GM12878 (cell line): ENCODE results near the gene ZKSCAN2. TPM values are rescaled to one million over a fixed set of nuclear protein-coding genes. Genes with fewer than 3 reads are reported as not detected.

Experiments
- ATAC-seq: fragments of 200-7000 bp; cut with Tn5 transposase; 3 replicates; pipeline ENCODE4 v1.9.1; 2020; ENCODE audit warnings: mild to moderate bottlenecking, moderate library complexity
- BruUV-seq: library from RNA; stranded (reverse); fragments of 400-500 nt; replicated peaks from 2 replicates; lab custom pipeline; 2021; lab: Mats Ljungman, UMichigan
- CTCF ChIA-PET: fragments of 300-600 bp; sonication (Branson Sonifier 250); formaldehyde crosslinking; extraction: SDS; loops from one replicate; lab custom pipeline; 2021; ENCODE audit warnings: inconsistent platforms; lab: Yijun Ruan, JAX
- POLR2A ChIA-PET: fragments of 350-600 bp; formaldehyde crosslinking; extraction: SDS; loops from one replicate; lab custom pipeline; 2021; ENCODE audit warnings: inconsistent platforms; lab: Charles Lee
- RAD21 ChIA-PET: fragments of 300-600 bp; sonication (Branson Sonifier 250); formaldehyde crosslinking; loops from one replicate; lab custom pipeline; 2023; ENCODE audit warnings: antibody characterized with exemption; ENCODE audit not compliant: unreplicated experiment; lab: Charles Lee
- SMC1A ChIA-PET: fragments of 300-600 bp; sonication (Branson Sonifier 250); formaldehyde crosslinking; loops from one replicate; lab custom pipeline; 2023; ENCODE audit not compliant: unreplicated experiment, uncharacterized antibody; lab: Charles Lee
- DNase-seq: peaks from one replicate; pipeline ENCODE4 v3.0.0-alpha.2; 2011; ENCODE audit warnings: low read depth, low spot score
- FAIRE-seq: peaks from 3 replicates; lab custom pipeline; 2011; peaks lifted over from hg19 to GRCh38; lab: Jason Lieb, UNC
- H2AFZ ChIP-seq: 2 replicates; pipeline ENCODE4 v1.6.0; 2011; ENCODE audit warnings: low read depth, low read length, control low read depth; ENCODE audit not compliant: control insufficient read depth
- H3K27ac ChIP-seq: 2 replicates; pipeline ENCODE4 v1.5.1; 2011; ENCODE audit warnings: control low read depth; ENCODE audit not compliant: control insufficient read depth, insufficient read depth
- H3K27me3 ChIP-seq, 2 experiments: replicated peaks in 1 of 2; 2 replicates each; pipeline versions ENCODE4 v1.6.0 to v1.6.1; 2011; ENCODE audit warnings: low read length in 1 of 2; ENCODE audit not compliant: control insufficient read depth in 2 of 2, insufficient read depth in 2 of 2
- H3K36me3 ChIP-seq, 2 experiments: 2 replicates each; pipeline ENCODE4 v1.5.1; 2011; ENCODE audit warnings: low read length in 1 of 2; ENCODE audit not compliant: control insufficient read depth in 2 of 2, insufficient read depth in 2 of 2
- H3K4me1 ChIP-seq: 2 replicates; pipeline ENCODE4 v1.6.1; 2011; ENCODE audit warnings: mild to moderate bottlenecking, low read length, moderate library complexity, mixed read lengths; ENCODE audit not compliant: control insufficient read depth, insufficient read depth
- H3K4me2 ChIP-seq: 2 replicates; pipeline ENCODE4 v1.6.0; 2011; ENCODE audit warnings: control low read depth; ENCODE audit not compliant: control insufficient read depth, insufficient read depth
- H3K4me3 ChIP-seq: fragments of 200-600 bp; sonication (generic); 2 replicates; pipeline ENCODE4 v1.5.1; 2016
- H3K79me2 ChIP-seq: 2 replicates; pipeline ENCODE4 v1.6.0; 2011; ENCODE audit warnings: low read length; ENCODE audit not compliant: control insufficient read depth, insufficient read depth
- H3K9ac ChIP-seq: 2 replicates; pipeline ENCODE4 v1.8.0; 2011; ENCODE audit warnings: low read length, control low read depth, mixed read lengths; ENCODE audit not compliant: control insufficient read depth, insufficient read depth
- H3K9me3 ChIP-seq: replicated peaks from 3 replicates; pipeline ENCODE4 v1.5.1; 2011; ENCODE audit warnings: mild to moderate bottlenecking, low read length; ENCODE audit not compliant: control insufficient read depth, insufficient read depth
- H4K20me1 ChIP-seq: 2 replicates; pipeline ENCODE4 v1.6.0; 2011; ENCODE audit not compliant: control insufficient read depth, insufficient read depth
- HDAC2 ChIP-seq: fragments of 200-600 bp; sonication (generic); IDR thresholded peaks from 2 replicates; pipeline ENCODE4 v1.6.1; 2017
- HDGF ChIP-seq: fragments of 450-650 bp; IDR thresholded peaks from 2 replicates; pipeline ENCODE4 v1.6.1; 2016; ENCODE audit warnings: antibody characterized with exemption
- KDM1A ChIP-seq: fragments of 200-600 bp; sonication (generic); IDR thresholded peaks from 2 replicates; pipeline ENCODE4 v1.6.1; 2016; ENCODE audit warnings: borderline replicate concordance
- PAX8 ChIP-seq: fragments of 450-650 bp; IDR thresholded peaks from 2 replicates; pipeline ENCODE4 v1.6.1; 2017; ENCODE audit warnings: mild to moderate bottlenecking, moderate library complexity
- POLR2AphosphoS2 ChIP-seq: IDR thresholded peaks from 2 replicates; pipeline ENCODE4 v1.6.1; 2011; ENCODE audit warnings: low read depth, mild to moderate bottlenecking, low read length, improper control_type of control experiment, moderate library complexity
- SIN3A ChIP-seq: IDR thresholded peaks from 2 replicates; pipeline ENCODE4 v1.6.1; 2012; ENCODE audit warnings: low read depth, low read length, improper control_type of control experiment
- SKIL ChIP-seq: fragments of 450-650 bp; IDR thresholded peaks from 2 replicates; pipeline ENCODE4 v1.6.1; 2017; ENCODE audit warnings: mild to moderate bottlenecking, low read depth, inconsistent platforms; ENCODE audit not compliant: poor library complexity, severe bottlenecking
- SRF ChIP-seq, 2 experiments: IDR thresholded peaks; 2 replicates each; pipeline ENCODE4 v1.6.1; 2011; ENCODE audit warnings: low read depth in 2 of 2, low read length in 2 of 2, mild to moderate bottlenecking in 1 of 2, moderate library complexity in 1 of 2
- ZBTB40 ChIP-seq: fragments of 450-650 bp; IDR thresholded peaks from 2 replicates; pipeline ENCODE4 v1.6.1; 2016; ENCODE audit warnings: mild to moderate bottlenecking, moderate library complexity, borderline replicate concordance
- WGBS: methylation state at CpG from one replicate; pipeline ENCODE4 v1.1.6; 2016; ENCODE audit warnings: low lambda C conversion rate; ENCODE audit not compliant: insufficient replicate concordance, insufficient coverage; ENCODE audit errors: missing lambda C conversion rate; 5-methylcytosine and 5-hydroxymethylcytosine counted together
- in situ Hi-C: fragments of 300-500 bp; cut with MboI; formaldehyde crosslinking; loops from 9 replicates; pipeline ENCODE4 v1.14.3; 2018; ENCODE audit warnings: mixed read lengths
- intact Hi-C: fragments of 100-400 bp; cut with micrococcal nuclease; formaldehyde crosslinking; loops from one replicate; pipeline ENCODE4 v1.14.2; 2022; ENCODE audit not compliant: unreplicated experiment
- polyA plus RNA-seq, 11 experiments: library from polyadenylated mRNA; depleted of rRNA in 4 of 11; unstranded in 6 of 11; stranded (reverse) in 5 of 11; fragments of >200 nt; fragmentation: Nextera tagmentation in 4 of 11; fragmentation: Illumina TruSeq in 1 of 11; extraction: Ambion mirVana in 4 of 11; extraction: Trizol in 1 of 11; gene quantifications; 1 replicate in 1 of 11; 2 replicates in 10 of 11; pipeline versions ENCODE4 v1.2.1 to v1.2.3, GENCODE V29; 2011 to 2016; ENCODE audit warnings: inconsistent platforms in 2 of 11, missing spikeins in 2 of 11, low read depth in 1 of 11
- total RNA-seq, 4 experiments: library from RNA; depleted of rRNA in 3 of 4; stranded (reverse); fragments of >200 nt in 3 of 4; fragmentation: Illumina TruSeq in 1 of 4; extraction: Trizol in 1 of 4; gene quantifications; 2 replicates each; pipeline versions ENCODE4 v1.2.1 to v1.2.3, GENCODE V29; 2013 to 2021
- TF ChIP-seq, protein P1 (sequence below): IDR thresholded peaks from 2 replicates; pipeline ENCODE4 v1.6.1; 2011; ENCODE audit warnings: borderline replicate concordance, low read depth, mild to moderate bottlenecking, moderate library complexity, mixed read lengths, low read length; ENCODE audit not compliant: insufficient read depth; ENCODE audit errors: extremely low read length

ZKSCAN2 gene
- total and polyA plus RNA-seq, 10 of the 15 experiments (the other 5 are each of a cell fraction or from before 2014, with no cell fraction given): 0.75 to 6.6 (median 2.9) TPM

DNA sequence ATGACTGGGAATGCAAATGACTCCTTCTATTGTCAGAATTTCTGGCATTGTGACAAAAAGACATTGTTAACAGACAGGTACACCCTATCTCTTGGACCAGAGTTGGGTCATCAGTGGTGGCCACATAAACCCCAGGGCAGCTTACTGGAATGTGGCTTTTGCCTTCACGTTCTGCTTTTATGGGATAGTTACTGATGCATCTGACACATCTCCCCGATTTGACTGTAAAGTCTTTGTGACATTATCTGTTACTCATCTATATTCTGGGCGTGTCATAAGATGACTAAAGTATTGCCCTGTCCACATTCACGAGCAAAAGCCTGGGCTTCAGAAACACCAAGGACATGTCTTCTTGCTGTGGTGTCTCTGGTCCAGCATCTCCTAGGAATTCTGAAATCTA is 59.6 kb downstream of the ZKSCAN2 start:
- Histone ChIP-seq H3K9ac (no peak overlapping the region), H3K36me3 (no peaks in the 10 kb centered on the region), H3K4me3 (no peak overlapping the region), H3K4me2 (no peak overlapping the region), H3K27ac (no peak overlapping the region), H3K4me1 (no peaks in the 10 kb centered on the region), H3K9me3 (no peaks in the 10 kb centered on the region), H3K79me2 (no peaks in the 10 kb centered on the region), H4K20me1 (no peaks in the 10 kb centered on the region), H3K27me3 (no peaks in the 10 kb centered on the region), H2AFZ (no peak overlapping the region)
- ATAC-seq (no peak), DNase-seq (no peak), FAIRE-seq (no peak)
- ChIA-PET SMC1A (no interaction called here), RAD21 (no interaction called here), CTCF (no interaction called here)
- intact Hi-C loops (no loop called here), in situ Hi-C loops (no loop called here)
- BruUV-seq: no TSS peak
- TF ChIP-seq, protein P1, sequence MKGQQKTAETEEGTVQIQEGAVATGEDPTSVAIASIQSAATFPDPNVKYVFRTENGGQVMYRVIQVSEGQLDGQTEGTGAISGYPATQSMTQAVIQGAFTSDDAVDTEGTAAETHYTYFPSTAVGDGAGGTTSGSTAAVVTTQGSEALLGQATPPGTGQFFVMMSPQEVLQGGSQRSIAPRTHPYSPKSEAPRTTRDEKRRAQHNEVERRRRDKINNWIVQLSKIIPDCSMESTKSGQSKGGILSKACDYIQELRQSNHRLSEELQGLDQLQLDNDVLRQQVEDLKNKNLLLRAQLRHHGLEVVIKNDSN: no peak
- TF ChIP-seq KDM1A (no peak), HDGF (no peak), HDAC2 (no peak), POLR2AphosphoS2 (no peak), SIN3A (no peak), SRF (IDR thresholded peaks at IDR 0.05; ENCODE audit: low read depth in 2 of 2, low read length in 2 of 2) (no peak), SKIL (no peak), ZBTB40 (no peak), PAX8 (no peak)
- TF ChIP-seq, all 136 proteins: peak for 0
- POLR2A ChIA-PET: no interaction called here
- 12% methylated on average over 4 of the region's 4 CpGs for WGBS
